Stimulated activated CD8-positive, alpha-beta memory T cell treated with anti-CD3 and anti-CD28 coated beads, Interleukin-15, amount 100 ng/mL, for 48 hours (primary cell): ENCODE data around the gene CCDC159.
"Not testable (repeated sequence)": the region's sequence is repeated elsewhere in the genome, so short reads cannot be mapped to it uniquely, and the experiment has no call there.

ENCODE experiments used
- DNase-seq, 2 donors: peaks; one replicate each; pipeline ENCODE4 v3.0.0-alpha.2; 2020; ENCODE audit warnings: low read depth in 2 of 2

CCDC159 gene

GRCh38 chr19:11346104-11346940, at the start of gene CCDC159, which contains the start of gene TMEM205:
TSS of gene CCDC159 (plus strand) at chr19:11346519. CDS start at chr19:11346607, 88 bp downstream.
TSS of gene TMEM205 (minus strand) at chr19:11346268. CDS start at chr19:11345619, 649 bp downstream.
- peak; percentile 97 to 98 for DNase-seq

GRCh38 chr19:11299946-11300810, 46.1 kb upstream of the CCDC159 start:
- DNase-seq, result no peak

- DNase-seq, result no peak
These were observed 45.6 kb upstream of the CCDC159 start for GRCh38 chr19:11300811-11301120.

- DNase-seq, result no peak
These were observed 41.4 kb upstream of the CCDC159 start for GRCh38 chr19:11304936-11305335.

GRCh38 chr19:11306337-11306736, 40.0 kb upstream of the CCDC159 start:
- no peak for DNase-seq

- not testable (repeated sequence) for DNase-seq
These were observed 25.9 kb upstream of the CCDC159 start for GRCh38 chr19:11320278-11320995.

- no peak for DNase-seq
These were observed 24.9 kb upstream of the CCDC159 start for GRCh38 chr19:11321191-11322126.

GRCh38 chr19:11322269-11323024, 23.9 kb upstream of the CCDC159 start:
- DNase-seq, result no peak

GRCh38 chr19:11323601-11324078, 22.7 kb upstream of the CCDC159 start:
- DNase-seq, result no peak

GRCh38 chr19:11324079-11324661, 22.1 kb upstream of the CCDC159 start:
- peak in 1 of 2 donors; percentile 10 for DNase-seq

GRCh38 chr19:11324748-11325389, 21.4 kb upstream of the CCDC159 start:
- DNase-seq, result no peak

- no peak for DNase-seq
These were observed 20.8 kb upstream of the CCDC159 start for GRCh38 chr19:11325544-11325943.

- DNase-seq, result no peak
These were observed 16.2 kb upstream of the CCDC159 start for GRCh38 chr19:11330127-11330526.

GRCh38 chr19:11331502-11331901, 14.8 kb upstream of the CCDC159 start:
- DNase-seq, result no peak

- DNase-seq, result no peak
These were observed 13.5 kb upstream of the CCDC159 start for GRCh38 chr19:11332822-11333221.

- not testable (repeated sequence) for DNase-seq
These were observed 12.5 kb upstream of the CCDC159 start for GRCh38 chr19:11333838-11334237.

GRCh38 chr19:11335449-11336146, 10.7 kb upstream of the CCDC159 start:
- DNase-seq, result no peak

GRCh38 chr19:11337080-11337479, 9.2 kb upstream of the CCDC159 start:
- no peak for DNase-seq
